PC-3 (cell line): ENCODE data around the gene SLC31A2. TPM values are rescaled to one million over a fixed set of nuclear protein-coding genes. Genes with fewer than 3 reads are reported as not detected.
"Not testable (repeated sequence)": the region's sequence is repeated elsewhere in the genome, so short reads cannot be mapped to it uniquely, and the experiment has no call there.

Experiments
- ATAC-seq: fragments of 200-7000 bp; cut with Tn5 transposase; 2 replicates; pipeline ENCODE4 v1.9.1; 2020; ENCODE audit warnings: mild to moderate bottlenecking, moderate library complexity
- BruUV-seq: library from RNA; stranded (reverse); fragments of 400-500 nt; replicated peaks from 2 replicates; lab custom pipeline; 2021; lab: Mats Ljungman, UMichigan
- CTCF ChIA-PET: fragments of 300-600 bp; sonication (Branson Sonifier 250); formaldehyde crosslinking; loops from one replicate; lab custom pipeline; 2022; ENCODE audit warnings: antibody characterized with exemption; lab: Charles Lee
- POLR2A ChIA-PET: fragments of 300-600 bp; sonication (Branson Sonifier 250); formaldehyde crosslinking; loops from one replicate; lab custom pipeline; 2022; ENCODE audit warnings: antibody characterized with exemption; ENCODE audit not compliant: unreplicated experiment; lab: Charles Lee
- DNase-seq: peaks from one replicate; pipeline ENCODE4 v3.0.0-alpha.2; 2015
- H2AFZ ChIP-seq: fragments of 300-600 bp; sonication (generic); 2 replicates; pipeline ENCODE4 v1.6.0; 2016; ENCODE audit warnings: antibody characterized with exemption, low read length
- H3F3A ChIP-seq: fragments of 300-600 bp; sonication (generic); one replicate; pipeline ENCODE4 v1.6.0; 2017; ENCODE audit warnings: antibody characterized with exemption, low read length, control low read depth, mild to moderate bottlenecking; ENCODE audit not compliant: unreplicated experiment
- H3K27ac ChIP-seq: fragments of 300-600 bp; sonication (generic); 2 replicates; pipeline ENCODE4 v1.5.1; 2016; ENCODE audit warnings: mild to moderate bottlenecking, low read length
- H3K27me3 ChIP-seq: fragments of 300-600 bp; sonication (generic); 2 replicates; pipeline ENCODE4 v1.6.1; 2016; ENCODE audit warnings: low read length, mixed read lengths
- H3K36me3 ChIP-seq: fragments of 300-600 bp; sonication (generic); 2 replicates; pipeline ENCODE4 v1.6.1; 2016; ENCODE audit warnings: low read depth, mixed run types, low read length, mixed read lengths
- H3K4me1 ChIP-seq: fragments of 300-600 bp; sonication (generic); 2 replicates; pipeline ENCODE4 v1.5.1; 2016; ENCODE audit warnings: low read length; ENCODE audit not compliant: insufficient read depth
- H3K4me2 ChIP-seq: fragments of 300-600 bp; sonication (generic); 2 replicates; pipeline ENCODE4 v1.6.0; 2016; ENCODE audit warnings: low read length
- H3K4me3 ChIP-seq: fragments of 300-600 bp; sonication (generic); 2 replicates; pipeline ENCODE4 v1.5.1; 2016; ENCODE audit warnings: mild to moderate bottlenecking, low read length, mixed read lengths
- H3K79me2 ChIP-seq: fragments of 300-600 bp; sonication (generic); 2 replicates; pipeline ENCODE4 v1.6.1; 2017; ENCODE audit warnings: low read length, mixed read lengths
- H3K9ac ChIP-seq: fragments of 300-600 bp; sonication (generic); 2 replicates; pipeline ENCODE4 v1.6.0; 2016; ENCODE audit warnings: mild to moderate bottlenecking, low read length
- H3K9me2 ChIP-seq: fragments of 300-600 bp; sonication (generic); replicated peaks from 2 replicates; pipeline ENCODE4 v1.6.1; 2016; ENCODE audit warnings: mixed run types, low read length, mixed read lengths
- H3K9me3 ChIP-seq: fragments of 300-600 bp; sonication (generic); 2 replicates; pipeline ENCODE4 v1.6.1; 2016; ENCODE audit warnings: low read length, mixed read lengths
- H4K20me1 ChIP-seq: fragments of 300-600 bp; sonication (generic); 2 replicates; pipeline ENCODE4 v1.6.1; 2016; ENCODE audit warnings: low read length, mixed read lengths
- EZH2 ChIP-seq: fragments of 300-600 bp; sonication (generic); IDR thresholded peaks from one replicate; pipeline ENCODE4 v1.6.1; 2017; ENCODE audit warnings: antibody characterized with exemption, mild to moderate bottlenecking, low read length; ENCODE audit not compliant: unreplicated experiment
- EZH2phosphoT487 ChIP-seq: fragments of 300-600 bp; sonication (generic); IDR thresholded peaks from 2 replicates; pipeline ENCODE4 v1.6.1; 2018; ENCODE audit warnings: mild to moderate bottlenecking, antibody characterized with exemption, low read length, borderline replicate concordance
- intact Hi-C: fragments of 100-400 bp; cut with micrococcal nuclease; formaldehyde crosslinking; loops from 2 replicates; pipeline ENCODE4 v1.9.0; 2023
- total RNA-seq: library from RNA; depleted of rRNA; stranded (reverse); fragments of >200 nt; gene quantifications from 2 replicates; pipeline ENCODE4 v1.2.3, GENCODE V29; 2014
- TF ChIP-seq, protein P1 (sequence below): fragments of 300-600 bp; sonication (generic); conservative IDR thresholded peaks from 2 replicates; pipeline ENCODE4 v1.5.1; 2017; ENCODE audit warnings: antibody characterized with exemption, low read depth, mild to moderate bottlenecking, low read length

Gene SLC31A2
- total RNA-seq, 1 experiment from 2014 or later: 3.6 TPM

DNA sequence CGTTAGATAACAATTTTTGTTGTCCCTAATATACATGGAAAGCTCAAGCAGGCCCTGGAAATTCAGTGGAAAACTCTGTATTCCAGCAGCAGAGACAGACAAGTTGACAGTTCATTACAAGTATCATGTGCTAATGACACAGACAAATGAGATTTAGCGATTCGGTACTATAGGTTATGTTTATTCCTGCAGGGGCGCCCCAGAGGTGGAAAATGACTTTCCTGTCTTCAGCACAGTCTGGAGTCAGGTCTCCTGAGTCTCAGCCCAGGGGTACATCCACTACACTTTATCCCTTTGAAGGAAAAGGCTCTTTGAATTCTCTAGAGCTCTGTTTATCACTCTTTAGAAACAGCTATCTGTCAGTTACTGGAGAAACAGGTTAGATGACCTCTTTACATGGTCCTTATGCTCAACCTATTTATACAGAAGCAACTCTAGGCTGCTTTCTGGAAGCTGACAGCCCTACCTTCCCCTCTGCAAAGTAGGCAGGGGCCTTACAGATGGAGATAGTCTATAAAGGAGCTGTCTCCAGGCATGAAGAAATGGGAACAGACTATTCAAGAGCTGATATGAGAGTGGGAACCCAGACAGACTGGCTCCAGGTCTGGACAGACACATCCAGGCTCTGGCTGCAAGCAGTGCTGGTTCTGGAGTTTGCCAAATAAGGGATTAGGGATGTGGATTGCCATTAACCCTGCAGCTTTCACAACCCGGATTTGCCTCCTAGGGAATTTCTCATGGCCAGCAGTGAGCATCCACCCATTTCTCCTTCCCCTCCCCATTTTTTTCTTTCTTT is 7.2 kb upstream of the SLC31A2 start:
- no peak for DNase-seq
- no peak overlapping the region for H2AFZ ChIP-seq
- H3K4me3 ChIP-seq: no peak overlapping the region
- POLR2A ChIA-PET: no interaction called here
- TF ChIP-seq EZH2phosphoT487 (no peak), EZH2 (no peak)
- TF ChIP-seq, protein P1, sequence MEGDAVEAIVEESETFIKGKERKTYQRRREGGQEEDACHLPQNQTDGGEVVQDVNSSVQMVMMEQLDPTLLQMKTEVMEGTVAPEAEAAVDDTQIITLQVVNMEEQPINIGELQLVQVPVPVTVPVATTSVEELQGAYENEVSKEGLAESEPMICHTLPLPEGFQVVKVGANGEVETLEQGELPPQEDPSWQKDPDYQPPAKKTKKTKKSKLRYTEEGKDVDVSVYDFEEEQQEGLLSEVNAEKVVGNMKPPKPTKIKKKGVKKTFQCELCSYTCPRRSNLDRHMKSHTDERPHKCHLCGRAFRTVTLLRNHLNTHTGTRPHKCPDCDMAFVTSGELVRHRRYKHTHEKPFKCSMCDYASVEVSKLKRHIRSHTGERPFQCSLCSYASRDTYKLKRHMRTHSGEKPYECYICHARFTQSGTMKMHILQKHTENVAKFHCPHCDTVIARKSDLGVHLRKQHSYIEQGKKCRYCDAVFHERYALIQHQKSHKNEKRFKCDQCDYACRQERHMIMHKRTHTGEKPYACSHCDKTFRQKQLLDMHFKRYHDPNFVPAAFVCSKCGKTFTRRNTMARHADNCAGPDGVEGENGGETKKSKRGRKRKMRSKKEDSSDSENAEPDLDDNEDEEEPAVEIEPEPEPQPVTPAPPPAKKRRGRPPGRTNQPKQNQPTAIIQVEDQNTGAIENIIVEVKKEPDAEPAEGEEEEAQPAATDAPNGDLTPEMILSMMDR: no peak
- no peak overlapping the region for H3K27ac ChIP-seq
- no peaks in the 10 kb centered on the region for H3K9me2 ChIP-seq
- peaks cover 15% of the 10 kb centered on the region for H3K27me3 ChIP-seq
- intact Hi-C loops: no loop called here
- H4K20me1 ChIP-seq: no peaks in the 10 kb centered on the region
- no TSS peak for BruUV-seq
- ATAC-seq: no peak
- no peak overlapping the region for H3K4me2 ChIP-seq
- H3K9ac ChIP-seq: no peak overlapping the region
- H3K79me2 ChIP-seq: no peaks in the 10 kb centered on the region
- H3K36me3 ChIP-seq: no peaks in the 10 kb centered on the region
- no peaks in the 10 kb centered on the region for H3K4me1 ChIP-seq
- CTCF ChIA-PET: no interaction called here
- H3F3A ChIP-seq: no peaks in the 10 kb centered on the region
- no peaks in the 10 kb centered on the region for H3K9me3 ChIP-seq

DNA sequence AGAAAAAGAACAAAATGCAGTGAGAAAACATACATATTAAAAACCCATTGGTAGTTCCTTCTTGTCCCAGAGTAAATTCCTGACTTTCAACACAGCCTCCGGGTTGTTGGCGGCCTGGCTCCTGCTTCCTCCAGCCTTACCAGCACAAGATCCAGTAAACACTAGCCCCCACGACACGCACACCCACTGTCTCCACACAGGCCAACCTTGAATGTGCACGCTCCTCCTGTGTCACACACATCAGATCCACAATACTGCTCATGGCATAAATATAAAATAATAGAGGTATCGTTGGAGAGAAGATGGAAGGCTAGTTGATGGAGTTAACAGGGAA is 2.5 kb upstream of the SLC31A2 start:
- ChIA-PET POLR2A (no interaction called here), CTCF (no interaction called here)
- Histone ChIP-seq H3K9me3 (no peaks in the 10 kb centered on the region), H3F3A (no peaks in the 10 kb centered on the region), H3K27me3 (peaks cover 15% of the 10 kb centered on the region), H3K4me3 (no peak overlapping the region), H3K4me1 (peaks cover 12% of the 10 kb centered on the region; the same call in 1 of the 2 replicates), H3K79me2 (no peaks in the 10 kb centered on the region), H3K36me3 (no peaks in the 10 kb centered on the region), H3K9ac (no peak overlapping the region), H3K9me2 (no peaks in the 10 kb centered on the region), H2AFZ (no peak overlapping the region), H4K20me1 (no peaks in the 10 kb centered on the region), H3K27ac (no peak overlapping the region), H3K4me2 (no peak overlapping the region)
- intact Hi-C loops: no loop called here
- no TSS peak for BruUV-seq
- no peak for ATAC-seq
- TF ChIP-seq EZH2phosphoT487: no peak
- TF ChIP-seq EZH2: no peak
- TF ChIP-seq, protein P1: no peak
- no peak for DNase-seq

DNA sequence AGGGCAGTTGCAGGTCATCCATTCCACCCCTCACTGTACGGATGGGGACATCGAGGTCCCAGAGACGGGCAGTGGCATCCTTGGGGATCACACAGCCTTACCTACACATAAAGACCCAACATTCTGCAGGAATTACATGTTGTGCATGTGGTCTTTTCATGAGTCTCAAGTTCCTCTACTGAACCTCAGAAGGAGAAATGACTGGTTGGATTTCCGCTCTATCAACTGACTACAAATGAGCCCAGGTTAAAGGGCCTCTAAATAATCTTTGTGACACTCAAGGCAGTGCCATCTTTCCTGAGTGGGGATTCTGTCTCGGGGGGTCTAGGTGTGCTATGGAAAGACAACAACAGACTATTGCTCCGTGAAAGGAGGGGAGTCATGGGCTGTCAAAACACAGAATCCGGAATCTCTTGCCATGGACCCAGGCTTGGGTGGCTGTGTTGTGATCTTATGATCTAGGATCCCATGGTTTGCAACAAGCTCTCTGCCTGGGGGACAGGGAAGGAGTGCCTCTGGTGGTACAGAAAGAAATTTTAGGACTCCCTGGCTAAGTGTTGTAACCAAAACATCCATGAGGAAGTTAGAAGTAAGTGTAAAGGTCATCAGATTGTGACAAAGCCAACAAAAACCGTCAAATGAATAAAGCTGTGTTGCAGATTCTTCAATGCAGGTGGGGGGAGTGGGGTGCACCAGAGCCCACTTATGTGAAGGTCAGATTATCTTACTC is 1.9 kb upstream of the SLC31A2 start:
- Histone ChIP-seq H3K79me2 (no peaks in the 10 kb centered on the region), H3K9me3 (no peaks in the 10 kb centered on the region), H4K20me1 (no peaks in the 10 kb centered on the region), H3K4me1 (peaks cover 12% of the 10 kb centered on the region; the same call in 1 of the 2 replicates), H3K4me3 (no peak overlapping the region), H3K9me2 (no peaks in the 10 kb centered on the region), H3F3A (no peaks in the 10 kb centered on the region), H3K4me2 (no peak overlapping the region), H3K9ac (no peak overlapping the region), H3K27ac (no peak overlapping the region), H3K27me3 (peaks cover 15% of the 10 kb centered on the region), H2AFZ (no peak overlapping the region), H3K36me3 (no peaks in the 10 kb centered on the region)
- CTCF ChIA-PET: no interaction called here
- TF ChIP-seq EZH2phosphoT487: no peak
- TF ChIP-seq, protein P1: no peak
- TF ChIP-seq EZH2: no peak
- no TSS peak for BruUV-seq
- intact Hi-C loops: no loop called here
- DNase-seq (no peak), ATAC-seq (no peak)
- POLR2A ChIA-PET: no interaction called here

DNA sequence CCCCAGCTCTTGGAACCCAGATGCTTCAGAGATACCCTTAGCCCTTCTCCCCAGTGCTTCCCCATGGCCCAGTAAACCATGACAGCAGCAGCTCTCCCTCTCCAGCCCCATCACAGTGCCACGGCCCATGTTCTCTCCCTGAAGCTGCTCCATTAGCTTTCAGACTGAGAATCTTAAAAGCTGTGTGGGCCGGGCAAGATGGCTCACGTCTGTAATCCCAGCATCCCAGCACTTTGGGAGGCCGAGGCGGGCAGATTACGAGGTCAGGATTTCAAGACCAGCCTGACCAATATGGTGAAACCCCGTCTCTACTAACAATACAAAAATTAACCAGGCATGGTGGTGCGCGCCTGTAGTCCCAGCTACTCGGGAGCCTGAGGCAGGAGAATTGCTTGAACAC is 1.2 kb upstream of the SLC31A2 start:
- H3K4me3 ChIP-seq, DNase-seq, H3K9ac ChIP-seq, POLR2A ChIA-PET, ATAC-seq, H3K27ac ChIP-seq, BruUV-seq, H3K9me3 ChIP-seq, H3F3A ChIP-seq, H3K79me2 ChIP-seq, H4K20me1 ChIP-seq, H3K36me3 ChIP-seq, CTCF ChIA-PET, H3K9me2 ChIP-seq, H2AFZ ChIP-seq, intact Hi-C loops, H3K4me2 ChIP-seq: not testable (repeated sequence)
- H3K27me3 ChIP-seq: peaks cover 15% of the 10 kb centered on the region
- peaks cover 12% of the 10 kb centered on the region; the same call in 1 of the 2 replicates for H3K4me1 ChIP-seq
